Measurements from ENCODE around the gene WNT9B. TPM values are rescaled to one million over a fixed set of nuclear protein-coding genes. Genes with fewer than 3 reads are reported as not detected.

WNT9B gene
- polyA plus RNA-seq, 1 donor from 2014 or later: not detected

GRCh38 chr17:46896991-46897390 lies 45.6 kb downstream of the WNT9B start:
- TF ChIP-seq RAD21 (conservative IDR thresholded peaks at IDR 0.05) (no peak), SMC3 (conservative IDR thresholded peaks at IDR 0.05; ENCODE audit: poor library complexity) (no peak), POLR2AphosphoS5 (IDR thresholded peaks at IDR 0.05) (no peak), MXI1 (conservative IDR thresholded peaks at IDR 0.05; ENCODE audit: poor library complexity, severe bottlenecking) (no peak), EP300 (conservative IDR thresholded peaks at IDR 0.05; ENCODE audit: poor library complexity, severe bottlenecking) (no peak), CTCF (IDR thresholded peaks at IDR 0.05; ENCODE audit: poor library complexity, severe bottlenecking) (no peak)
- no peak overlapping the region for H3K9ac ChIP-seq (ENCODE audit: low read length)

GRCh38 chr17:46898364-46898763 lies 47.0 kb downstream of the WNT9B start:
- Histone ChIP-seq H3K9me3 (ENCODE audit: low read length) (no peaks in the 10 kb centered on the region), H3K9ac (ENCODE audit: low read length) (no peak overlapping the region), H3K4me3 (ENCODE audit: low read length) (no peak overlapping the region), H3K9me2 (ENCODE audit: insufficient read depth, low read length) (no peaks in the 10 kb centered on the region), H2AFZ (ENCODE audit: low read depth, low read length) (no peak overlapping the region), H3K27ac (ENCODE audit: low read length) (no peak overlapping the region), H3K79me2 (replicated peaks; ENCODE audit: insufficient read depth, low read length) (no peaks in the 10 kb centered on the region), H3F3A (ENCODE audit: insufficient read depth, low read length, poor library complexity, severe bottlenecking) (no peaks in the 10 kb centered on the region), H4K20me1 (ENCODE audit: insufficient read depth) (no peaks in the 10 kb centered on the region), H3K4me2 (ENCODE audit: low read length) (no peak overlapping the region), H3K36me3 (ENCODE audit: insufficient read depth, low read length) (no peaks in the 10 kb centered on the region), H3K27me3 (ENCODE audit: insufficient read depth, low read depth, low read length) (no peaks in the 10 kb centered on the region)
- TF ChIP-seq CTCF (IDR thresholded peaks at IDR 0.05; ENCODE audit: poor library complexity, severe bottlenecking) (no peak), EZH2 (IDR thresholded peaks at IDR 0.05; ENCODE audit: borderline replicate concordance, insufficient read depth, low read length, poor library complexity, severe bottlenecking) (no peak), EP300 (conservative IDR thresholded peaks at IDR 0.05; ENCODE audit: poor library complexity, severe bottlenecking) (no peak), POLR2AphosphoS5 (IDR thresholded peaks at IDR 0.05) (no peak), MXI1 (conservative IDR thresholded peaks at IDR 0.05; ENCODE audit: poor library complexity, severe bottlenecking) (no peak), TAF1 (IDR thresholded peaks at IDR 0.05; ENCODE audit: low read depth) (no peak), RAD21 (conservative IDR thresholded peaks at IDR 0.05) (no peak)
- TF ChIP-seq, protein P1, sequence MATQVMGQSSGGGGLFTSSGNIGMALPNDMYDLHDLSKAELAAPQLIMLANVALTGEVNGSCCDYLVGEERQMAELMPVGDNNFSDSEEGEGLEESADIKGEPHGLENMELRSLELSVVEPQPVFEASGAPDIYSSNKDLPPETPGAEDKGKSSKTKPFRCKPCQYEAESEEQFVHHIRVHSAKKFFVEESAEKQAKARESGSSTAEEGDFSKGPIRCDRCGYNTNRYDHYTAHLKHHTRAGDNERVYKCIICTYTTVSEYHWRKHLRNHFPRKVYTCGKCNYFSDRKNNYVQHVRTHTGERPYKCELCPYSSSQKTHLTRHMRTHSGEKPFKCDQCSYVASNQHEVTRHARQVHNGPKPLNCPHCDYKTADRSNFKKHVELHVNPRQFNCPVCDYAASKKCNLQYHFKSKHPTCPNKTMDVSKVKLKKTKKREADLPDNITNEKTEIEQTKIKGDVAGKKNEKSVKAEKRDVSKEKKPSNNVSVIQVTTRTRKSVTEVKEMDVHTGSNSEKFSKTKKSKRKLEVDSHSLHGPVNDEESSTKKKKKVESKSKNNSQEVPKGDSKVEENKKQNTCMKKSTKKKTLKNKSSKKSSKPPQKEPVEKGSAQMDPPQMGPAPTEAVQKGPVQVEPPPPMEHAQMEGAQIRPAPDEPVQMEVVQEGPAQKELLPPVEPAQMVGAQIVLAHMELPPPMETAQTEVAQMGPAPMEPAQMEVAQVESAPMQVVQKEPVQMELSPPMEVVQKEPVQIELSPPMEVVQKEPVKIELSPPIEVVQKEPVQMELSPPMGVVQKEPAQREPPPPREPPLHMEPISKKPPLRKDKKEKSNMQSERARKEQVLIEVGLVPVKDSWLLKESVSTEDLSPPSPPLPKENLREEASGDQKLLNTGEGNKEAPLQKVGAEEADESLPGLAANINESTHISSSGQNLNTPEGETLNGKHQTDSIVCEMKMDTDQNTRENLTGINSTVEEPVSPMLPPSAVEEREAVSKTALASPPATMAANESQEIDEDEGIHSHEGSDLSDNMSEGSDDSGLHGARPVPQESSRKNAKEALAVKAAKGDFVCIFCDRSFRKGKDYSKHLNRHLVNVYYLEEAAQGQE (IDR thresholded peaks at IDR 0.05; ENCODE audit: borderline replicate concordance): no peak

More at GRCh38 chr17:46896991-46897390, 45.6 kb downstream of the WNT9B start:
- Histone ChIP-seq H3K79me2 (replicated peaks; ENCODE audit: insufficient read depth, low read length) (no peaks in the 10 kb centered on the region), H2AFZ (ENCODE audit: low read depth, low read length) (no peak overlapping the region), H3K4me3 (ENCODE audit: low read length) (no peak overlapping the region), H3K27me3 (ENCODE audit: insufficient read depth, low read depth, low read length) (no peaks in the 10 kb centered on the region), H3F3A (ENCODE audit: insufficient read depth, low read length, poor library complexity, severe bottlenecking) (no peaks in the 10 kb centered on the region), H3K9me2 (ENCODE audit: insufficient read depth, low read length) (no peaks in the 10 kb centered on the region), H3K36me3 (ENCODE audit: insufficient read depth, low read length) (no peaks in the 10 kb centered on the region), H4K20me1 (ENCODE audit: insufficient read depth) (no peaks in the 10 kb centered on the region), H3K9me3 (ENCODE audit: low read length) (no peaks in the 10 kb centered on the region), H3K27ac (ENCODE audit: low read length) (no peak overlapping the region), H3K4me2 (ENCODE audit: low read length) (no peak overlapping the region)
